ENCODE data around the gene NBL1.

GRCh38 chr1:19616489-19616888 is 27.6 kb upstream of the NBL1 start:
- TF ChIP-seq EZH2 (IDR thresholded peaks at IDR 0.05): no peak
- TF ChIP-seq POLR2AphosphoS5 (IDR thresholded peaks at IDR 0.05; ENCODE audit: borderline replicate concordance, low read depth, low read length): no peak

Measured in SK-N-MC (cell line).